ENCODE results near the gene PLXDC2.

The PLXDC2 gene

DNA sequence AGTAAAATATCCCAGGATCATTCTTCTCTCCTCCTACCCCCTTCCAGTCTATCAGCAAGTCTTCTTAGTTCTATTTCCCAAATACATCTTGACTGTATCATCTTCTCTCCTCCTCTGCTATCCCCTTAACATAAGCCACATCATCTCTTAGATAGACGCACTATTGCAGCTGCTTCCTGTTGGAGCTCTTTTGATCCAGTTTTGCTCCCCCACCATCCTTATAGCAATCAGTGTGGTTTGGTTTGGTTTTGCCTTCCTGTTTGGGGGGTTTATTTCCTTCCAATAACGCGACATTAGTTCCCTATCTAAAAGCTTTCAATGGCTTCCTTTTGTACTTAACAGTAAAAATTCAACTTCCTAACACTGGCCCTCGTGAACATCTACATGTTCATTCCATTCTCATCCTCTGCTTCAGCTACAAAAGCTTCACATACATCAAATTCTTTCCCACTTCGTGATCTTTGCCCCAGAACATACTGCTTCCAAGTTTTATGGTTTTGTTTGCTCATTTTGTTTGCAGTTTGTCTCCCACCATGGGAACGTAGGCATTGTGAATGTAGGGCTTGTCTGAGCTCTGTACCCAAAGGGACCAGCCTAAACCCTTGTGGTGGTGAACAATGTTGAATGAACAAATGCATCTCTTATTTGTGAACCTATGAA, 33.7 kb upstream of the PLXDC2 start:
- H3K4me3 ChIP-seq (ENCODE audit: low read length) = no peak overlapping the region
- TF ChIP-seq, protein P1, sequence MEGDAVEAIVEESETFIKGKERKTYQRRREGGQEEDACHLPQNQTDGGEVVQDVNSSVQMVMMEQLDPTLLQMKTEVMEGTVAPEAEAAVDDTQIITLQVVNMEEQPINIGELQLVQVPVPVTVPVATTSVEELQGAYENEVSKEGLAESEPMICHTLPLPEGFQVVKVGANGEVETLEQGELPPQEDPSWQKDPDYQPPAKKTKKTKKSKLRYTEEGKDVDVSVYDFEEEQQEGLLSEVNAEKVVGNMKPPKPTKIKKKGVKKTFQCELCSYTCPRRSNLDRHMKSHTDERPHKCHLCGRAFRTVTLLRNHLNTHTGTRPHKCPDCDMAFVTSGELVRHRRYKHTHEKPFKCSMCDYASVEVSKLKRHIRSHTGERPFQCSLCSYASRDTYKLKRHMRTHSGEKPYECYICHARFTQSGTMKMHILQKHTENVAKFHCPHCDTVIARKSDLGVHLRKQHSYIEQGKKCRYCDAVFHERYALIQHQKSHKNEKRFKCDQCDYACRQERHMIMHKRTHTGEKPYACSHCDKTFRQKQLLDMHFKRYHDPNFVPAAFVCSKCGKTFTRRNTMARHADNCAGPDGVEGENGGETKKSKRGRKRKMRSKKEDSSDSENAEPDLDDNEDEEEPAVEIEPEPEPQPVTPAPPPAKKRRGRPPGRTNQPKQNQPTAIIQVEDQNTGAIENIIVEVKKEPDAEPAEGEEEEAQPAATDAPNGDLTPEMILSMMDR (IDR thresholded peaks at IDR 0.05; ENCODE audit: insufficient read depth, low read depth, low read length, missing control alignments) = no peak
- no peak for DNase-seq (ENCODE audit: low read depth)

DNA sequence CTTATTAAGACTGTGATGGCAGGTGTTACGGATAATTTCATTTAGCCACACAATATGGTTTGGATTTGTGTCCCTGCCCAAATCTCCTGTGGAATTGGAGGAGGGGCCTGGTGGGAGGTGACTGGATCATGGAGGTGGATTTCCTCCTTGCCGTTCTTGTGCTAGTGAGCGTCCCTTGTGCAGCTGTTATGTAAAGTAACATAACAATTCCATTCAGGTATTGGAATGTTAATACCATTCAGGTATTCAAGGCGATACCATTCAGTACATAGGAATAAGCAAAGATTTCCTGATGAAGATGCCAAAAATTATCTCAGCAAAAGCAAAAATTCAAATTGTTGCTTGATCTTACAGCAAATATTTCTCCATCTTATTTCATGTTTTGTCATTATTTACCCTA, 32.5 kb upstream of the PLXDC2 start:
- no peak for DNase-seq (ENCODE audit: low read depth)
- H3K4me3 ChIP-seq (ENCODE audit: low read length) = no peak overlapping the region
- TF ChIP-seq, protein P1 (IDR thresholded peaks at IDR 0.05; ENCODE audit: insufficient read depth, low read depth, low read length, missing control alignments) = no peak

DNA sequence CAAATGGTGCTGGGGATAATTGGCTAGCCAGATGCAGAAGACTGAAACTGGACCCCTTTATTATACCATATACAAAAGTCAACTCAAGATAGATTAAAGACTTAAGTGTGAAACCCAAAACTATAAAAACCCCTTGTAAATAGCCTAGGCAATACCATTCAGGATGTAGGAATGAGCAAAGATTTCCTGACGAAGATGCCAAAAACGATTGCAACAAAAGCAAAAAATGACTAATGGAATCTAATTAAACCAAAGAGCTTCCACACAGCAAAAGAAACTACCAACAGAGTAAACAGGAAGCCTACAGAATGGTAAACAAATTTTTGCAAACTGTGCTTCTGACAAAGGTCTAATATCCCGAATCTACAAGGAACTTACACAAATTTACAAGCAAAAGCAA, 30.9 kb upstream of the PLXDC2 start:
- H3K4me3 ChIP-seq (ENCODE audit: low read length) = no peak overlapping the region
- no peak for DNase-seq (ENCODE audit: low read depth)
- TF ChIP-seq, protein P1 (IDR thresholded peaks at IDR 0.05; ENCODE audit: insufficient read depth, low read depth, low read length, missing control alignments) = no peak

DNA sequence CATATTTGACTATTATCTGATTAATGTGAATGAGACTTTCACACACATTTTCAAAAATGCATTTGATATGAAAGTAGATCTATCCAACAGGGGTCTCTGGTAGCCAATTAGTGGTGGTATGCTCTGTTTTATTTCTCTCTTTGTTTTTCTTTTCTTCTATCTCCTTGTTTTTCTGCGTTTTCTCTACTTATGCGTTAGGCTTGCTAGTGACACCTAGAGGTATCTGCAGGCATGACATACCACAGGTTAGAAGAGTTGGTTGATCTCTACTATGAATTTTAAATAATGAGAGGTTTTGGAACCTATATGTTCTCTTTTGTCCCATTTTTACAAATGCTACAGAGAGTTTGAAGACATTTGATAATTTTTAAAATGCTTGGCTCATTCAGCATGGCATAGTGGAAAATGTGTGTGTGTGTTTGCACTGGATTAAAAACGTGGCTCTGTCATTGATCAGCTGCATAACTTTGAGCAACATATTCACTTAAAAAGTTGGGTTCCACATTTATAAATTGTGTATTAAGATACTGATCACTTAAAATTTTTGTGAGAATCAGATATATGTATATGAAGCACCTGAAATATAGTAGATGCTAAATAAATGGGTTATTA, 28.1 kb upstream of the PLXDC2 start:
- H3K4me3 ChIP-seq (ENCODE audit: low read length) = no peak overlapping the region
- TF ChIP-seq, protein P1 (IDR thresholded peaks at IDR 0.05; ENCODE audit: insufficient read depth, low read depth, low read length, missing control alignments) = peak; percentile 95
- DNase-seq (ENCODE audit: low read depth) = peak; percentile 66

DNA sequence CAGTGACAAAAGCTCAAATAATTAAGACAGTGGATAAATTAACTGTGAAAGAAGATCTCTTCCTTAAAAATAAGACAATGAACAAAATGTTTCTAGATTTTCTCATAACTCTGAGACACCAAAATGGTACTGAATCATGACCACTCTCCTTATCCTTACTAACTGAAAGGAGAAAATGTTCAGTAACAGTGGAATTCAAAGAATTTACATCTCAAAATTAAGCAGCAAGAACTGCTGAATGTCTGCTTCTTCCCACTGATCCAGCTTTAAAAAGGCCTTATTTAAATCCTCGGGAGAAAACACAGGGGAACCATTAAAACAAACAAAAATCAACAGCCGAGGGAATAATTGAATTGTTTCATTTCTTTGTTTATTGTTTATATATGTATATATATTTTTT, 27.3 kb upstream of the PLXDC2 start:
- H3K4me3 ChIP-seq (ENCODE audit: low read length) = no peak overlapping the region
- no peak for DNase-seq (ENCODE audit: low read depth)
- TF ChIP-seq, protein P1 (IDR thresholded peaks at IDR 0.05; ENCODE audit: insufficient read depth, low read depth, low read length, missing control alignments) = no peak

DNA sequence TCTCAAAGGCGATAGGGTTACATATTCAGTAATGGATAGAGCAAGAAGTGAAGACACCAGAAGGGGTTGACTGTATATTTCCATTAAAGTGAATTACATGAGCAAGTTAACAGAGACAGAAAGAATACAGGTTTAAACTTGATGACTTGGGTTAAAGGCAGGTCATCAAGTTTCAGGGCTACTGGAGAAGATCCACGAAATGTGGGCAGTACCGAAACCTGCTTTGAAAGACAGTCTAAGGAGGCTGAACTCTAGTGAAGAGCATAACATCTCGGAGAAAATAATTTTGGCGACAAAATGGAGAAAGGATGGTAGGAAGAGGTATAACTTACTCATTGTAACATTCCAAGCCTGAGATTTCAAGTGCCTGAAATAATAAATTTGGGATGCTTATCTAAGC, 26.6 kb upstream of the PLXDC2 start:
- no peak for DNase-seq (ENCODE audit: low read depth)
- TF ChIP-seq, protein P1 (IDR thresholded peaks at IDR 0.05; ENCODE audit: insufficient read depth, low read depth, low read length, missing control alignments) = no peak
- no peak overlapping the region for H3K4me3 ChIP-seq (ENCODE audit: low read length)

DNA sequence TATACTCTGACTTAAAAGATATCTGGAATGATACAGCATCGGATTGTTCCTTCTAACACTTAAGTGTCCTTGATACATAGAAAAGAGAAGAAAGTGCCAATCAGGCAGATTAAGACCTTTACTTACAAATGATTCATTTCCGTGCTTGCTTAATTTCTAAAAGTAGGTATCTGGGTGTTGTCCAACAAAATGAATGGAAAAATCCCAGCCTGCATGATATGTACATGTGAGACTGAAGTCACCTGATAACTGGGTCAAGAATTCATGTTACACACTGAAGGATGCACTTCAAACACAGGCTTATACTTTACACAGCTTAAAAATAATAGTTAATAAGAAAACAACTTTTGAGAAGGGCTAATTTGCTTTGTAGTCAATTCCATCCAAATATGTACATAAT, 25.2 kb upstream of the PLXDC2 start:
- TF ChIP-seq, protein P1 (IDR thresholded peaks at IDR 0.05; ENCODE audit: insufficient read depth, low read depth, low read length, missing control alignments) = no peak
- no peak overlapping the region for H3K4me3 ChIP-seq (ENCODE audit: low read length)
- DNase-seq (ENCODE audit: low read depth) = peak; percentile 75

Measured in epithelial cell of esophagus (primary cell).